HepG2 (cell line): ENCODE measurements around the gene ACAD8.

Source experiments
- CC2D1A ChIP-seq: sonication (generic); formaldehyde crosslinking; IDR thresholded peaks from 2 replicates; pipeline ENCODE4 v1.8.1; 2023; ENCODE audit warnings: mild to moderate bottlenecking, missing genetic modification reagents
- POLR2A ChIP-seq, 2 experiments: IDR thresholded peaks; 2 replicates each; pipeline ENCODE4 v1.6.1; 2011; ENCODE audit warnings: low read depth in 2 of 2, low read length in 2 of 2, mild to moderate bottlenecking in 1 of 2, moderate library complexity in 1 of 2; ENCODE audit not compliant: insufficient read depth in 1 of 2
- ZBTB7A ChIP-seq: sonication (generic); formaldehyde crosslinking; IDR thresholded peaks from 2 replicates; pipeline ENCODE4 v1.8.0; 2022; ENCODE audit warnings: mild to moderate bottlenecking, missing genetic modification reagents
- ZNF782 ChIP-seq: sonication (generic); formaldehyde crosslinking; IDR thresholded peaks from 2 replicates; pipeline ENCODE4 v1.4.0; 2020; ENCODE audit warnings: missing genetic modification reagents, mild to moderate bottlenecking, borderline replicate concordance
- ZSCAN30 ChIP-seq: sonication (generic); formaldehyde crosslinking; IDR thresholded peaks from 2 replicates; pipeline ENCODE4 v1.5.0; 2020; ENCODE audit warnings: mild to moderate bottlenecking, missing genetic modification reagents

GRCh38 chr11:134271978-134272377 is 18.6 kb downstream of the ACAD8 start:
- no peak for TF ChIP-seq POLR2A (IDR thresholded peaks at IDR 0.05; ENCODE audit: insufficient read depth in 1 of 2, low read depth in 2 of 2, low read length in 2 of 2)
- no peak for TF ChIP-seq ZBTB7A (CRISPR knock-in tag)
- TF ChIP-seq ZSCAN30 (CRISPR knock-in tag): no peak
- TF ChIP-seq ZNF782 (CRISPR knock-in tag): no peak
- no peak for TF ChIP-seq CC2D1A (CRISPR knock-in tag)
